HG03558 (cell line): Measurements from ENCODE around the gene NFIX.

Source experiments
- ATAC-seq: cut with Tn5 transposase; IDR thresholded peaks from one replicate; pipeline ENCODE4 v1.9.1; 2021; ENCODE audit warnings: moderate number of reproducible peaks; ENCODE audit not compliant: unreplicated experiment; ENCODE audit errors: extremely low read depth

Gene NFIX

GRCh38 chr19:13117772-13118423 lies 122.6 kb downstream of the NFIX start, which contains the start of gene NACC1:
Gene NACC1, plus strand, starts transcription at chr19:13118264. Its CDS starts 16,944 bp downstream, at chr19:13135208.
- ATAC-seq, result peak; percentile 43

GRCh38 chr19:13118424-13119193 lies 123.3 kb downstream of the NFIX start:
- peak; percentile 5 for ATAC-seq

- ATAC-seq, result no peak
These were observed 124.4 kb downstream of the NFIX start for GRCh38 chr19:13119627-13120026.

- ATAC-seq, result no peak
These were observed 124.8 kb downstream of the NFIX start for GRCh38 chr19:13120031-13120430.

- no peak for ATAC-seq
These were observed 125.5 kb downstream of the NFIX start for GRCh38 chr19:13120817-13121216.

GRCh38 chr19:13121551-13122274 lies 126.4 kb downstream of the NFIX start:
- ATAC-seq, result no peak

- ATAC-seq, result no peak
These were observed 127.1 kb downstream of the NFIX start for GRCh38 chr19:13122275-13122878.

GRCh38 chr19:13122980-13123957 lies 128.0 kb downstream of the NFIX start:
- no peak for ATAC-seq

GRCh38 chr19:13127051-13127450 lies 131.8 kb downstream of the NFIX start:
- ATAC-seq, result no peak

GRCh38 chr19:13127811-13128575 lies 132.7 kb downstream of the NFIX start:
- ATAC-seq, result no peak

- ATAC-seq, result no peak
These were observed 133.3 kb downstream of the NFIX start for GRCh38 chr19:13128583-13128982.

GRCh38 chr19:13129384-13129783 lies 134.1 kb downstream of the NFIX start:
- ATAC-seq, result no peak

- ATAC-seq, result no peak
These were observed 135.7 kb downstream of the NFIX start for GRCh38 chr19:13130886-13131490.

- ATAC-seq, result no peak
These were observed 137.4 kb downstream of the NFIX start for GRCh38 chr19:13132471-13133180.

- ATAC-seq, result no peak
These were observed 138.1 kb downstream of the NFIX start for GRCh38 chr19:13133241-13133870.

GRCh38 chr19:13134626-13135025 lies 139.4 kb downstream of the NFIX start:
- ATAC-seq, result no peak
